ENCODE results near the gene CCNI2.

Gene CCNI2

DNA sequence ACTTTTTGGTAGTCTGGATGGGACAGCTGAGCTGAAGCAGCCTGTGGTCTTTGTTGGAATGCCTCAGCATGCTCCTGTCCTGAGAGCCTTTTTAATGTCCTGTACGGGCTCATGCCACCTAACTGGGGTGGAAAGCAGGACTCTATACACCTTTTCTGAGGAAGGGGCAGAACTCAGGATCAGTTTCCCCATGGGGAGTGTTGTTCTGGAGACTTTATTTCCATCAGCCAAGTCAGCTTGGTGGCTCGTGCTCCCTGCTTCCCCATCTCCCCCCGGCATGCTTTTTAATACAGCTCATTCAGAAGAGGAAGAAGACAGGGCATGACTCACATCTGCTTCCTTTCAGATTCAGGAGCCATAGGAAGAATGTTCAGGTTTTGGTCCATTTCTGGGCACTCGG lies 34.9 kb downstream of the CCNI2 start:
- TF ChIP-seq EZH2phosphoT487 (IDR thresholded peaks at IDR 0.05; ENCODE audit: low read length) (no peak), EZH2 (optimal IDR thresholded peaks at IDR 0.05; ENCODE audit: low read depth, low read length) (no peak)
- TF ChIP-seq, protein P1, sequence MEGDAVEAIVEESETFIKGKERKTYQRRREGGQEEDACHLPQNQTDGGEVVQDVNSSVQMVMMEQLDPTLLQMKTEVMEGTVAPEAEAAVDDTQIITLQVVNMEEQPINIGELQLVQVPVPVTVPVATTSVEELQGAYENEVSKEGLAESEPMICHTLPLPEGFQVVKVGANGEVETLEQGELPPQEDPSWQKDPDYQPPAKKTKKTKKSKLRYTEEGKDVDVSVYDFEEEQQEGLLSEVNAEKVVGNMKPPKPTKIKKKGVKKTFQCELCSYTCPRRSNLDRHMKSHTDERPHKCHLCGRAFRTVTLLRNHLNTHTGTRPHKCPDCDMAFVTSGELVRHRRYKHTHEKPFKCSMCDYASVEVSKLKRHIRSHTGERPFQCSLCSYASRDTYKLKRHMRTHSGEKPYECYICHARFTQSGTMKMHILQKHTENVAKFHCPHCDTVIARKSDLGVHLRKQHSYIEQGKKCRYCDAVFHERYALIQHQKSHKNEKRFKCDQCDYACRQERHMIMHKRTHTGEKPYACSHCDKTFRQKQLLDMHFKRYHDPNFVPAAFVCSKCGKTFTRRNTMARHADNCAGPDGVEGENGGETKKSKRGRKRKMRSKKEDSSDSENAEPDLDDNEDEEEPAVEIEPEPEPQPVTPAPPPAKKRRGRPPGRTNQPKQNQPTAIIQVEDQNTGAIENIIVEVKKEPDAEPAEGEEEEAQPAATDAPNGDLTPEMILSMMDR (IDR thresholded peaks at IDR 0.05; ENCODE audit: low read length), result no peak
- Histone ChIP-seq H3F3A (ENCODE audit: insufficient read depth, low read length) (peaks cover 6% of the 10 kb centered on the region; the same call in 1 of the 2 replicates), H3K27ac (ENCODE audit: low read length) (no peak overlapping the region), H3K4me3 (ENCODE audit: low read length) (no peak overlapping the region), H3K4me1 (ENCODE audit: low read length) (peaks cover 16% of the 10 kb centered on the region), H3K9ac (ENCODE audit: low read length) (no peak overlapping the region), H2AFZ (ENCODE audit: low read length) (no peak overlapping the region), H3K9me2 (replicated peaks; ENCODE audit: insufficient read depth, low read length) (no peaks in the 10 kb centered on the region), H3K36me3 (replicated peaks; ENCODE audit: insufficient read depth, low read length) (no peaks in the 10 kb centered on the region), H3K79me2 (ENCODE audit: low read length) (no peaks in the 10 kb centered on the region), H3K27me3 (replicated peaks; ENCODE audit: insufficient read depth, low read length) (peaks cover 25% of the 10 kb centered on the region), H4K20me1 (ENCODE audit: insufficient read depth, low read length) (no peaks in the 10 kb centered on the region), H3K4me2 (ENCODE audit: low read depth, low read length) (no peak overlapping the region), H3K9me3 (replicated peaks; ENCODE audit: insufficient read depth, low read length) (no peaks in the 10 kb centered on the region)
- no peak for DNase-seq

DNA sequence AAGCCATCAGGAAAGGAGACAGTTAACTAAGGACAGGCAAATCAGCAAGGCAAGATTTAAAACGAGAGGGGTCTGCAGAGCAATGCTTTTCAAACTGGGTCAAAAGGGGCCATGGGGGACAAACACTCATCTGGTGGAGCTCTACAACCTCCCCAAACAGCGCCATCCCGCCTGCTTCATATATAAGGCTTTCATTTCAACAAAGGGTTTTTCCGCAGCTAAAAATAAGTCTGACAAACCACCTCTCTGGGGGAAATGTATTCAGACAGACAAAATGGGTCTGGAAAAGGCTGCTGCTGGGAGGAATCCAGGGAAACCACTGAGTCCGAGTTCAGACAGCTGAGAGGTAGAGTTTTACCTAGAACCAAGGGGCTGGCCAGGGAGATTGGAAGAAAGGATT lies 38.1 kb downstream of the CCNI2 start:
- no peak overlapping the region for H3K4me2 ChIP-seq (ENCODE audit: low read depth, low read length)
- peaks cover 5% of the 10 kb centered on the region; the same call in 1 of the 2 replicates for H3F3A ChIP-seq (ENCODE audit: insufficient read depth, low read length)
- no peak overlapping the region for H3K27ac ChIP-seq (ENCODE audit: low read length)
- H3K9me3 ChIP-seq (replicated peaks; ENCODE audit: insufficient read depth, low read length), result no peaks in the 10 kb centered on the region
- no peaks in the 10 kb centered on the region for H3K9me2 ChIP-seq (replicated peaks; ENCODE audit: insufficient read depth, low read length)
- peaks cover 10% of the 10 kb centered on the region for H3K4me1 ChIP-seq (ENCODE audit: low read length)
- H3K36me3 ChIP-seq (replicated peaks; ENCODE audit: insufficient read depth, low read length), result no peaks in the 10 kb centered on the region
- TF ChIP-seq, protein P1 (IDR thresholded peaks at IDR 0.05; ENCODE audit: low read length), result no peak
- TF ChIP-seq EZH2 (optimal IDR thresholded peaks at IDR 0.05; ENCODE audit: low read depth, low read length), result no peak
- TF ChIP-seq EZH2phosphoT487 (IDR thresholded peaks at IDR 0.05; ENCODE audit: low read length), result no peak
- DNase-seq, result no peak
- H2AFZ ChIP-seq (ENCODE audit: low read length), result no peak overlapping the region
- no peaks in the 10 kb centered on the region for H4K20me1 ChIP-seq (ENCODE audit: insufficient read depth, low read length)
- no peaks in the 10 kb centered on the region for H3K79me2 ChIP-seq (ENCODE audit: low read length)
- H3K27me3 ChIP-seq (replicated peaks; ENCODE audit: insufficient read depth, low read length), result no peaks in the 10 kb centered on the region
- H3K4me3 ChIP-seq (ENCODE audit: low read length), result no peak overlapping the region
- H3K9ac ChIP-seq (ENCODE audit: low read length), result no peak overlapping the region

DNA sequence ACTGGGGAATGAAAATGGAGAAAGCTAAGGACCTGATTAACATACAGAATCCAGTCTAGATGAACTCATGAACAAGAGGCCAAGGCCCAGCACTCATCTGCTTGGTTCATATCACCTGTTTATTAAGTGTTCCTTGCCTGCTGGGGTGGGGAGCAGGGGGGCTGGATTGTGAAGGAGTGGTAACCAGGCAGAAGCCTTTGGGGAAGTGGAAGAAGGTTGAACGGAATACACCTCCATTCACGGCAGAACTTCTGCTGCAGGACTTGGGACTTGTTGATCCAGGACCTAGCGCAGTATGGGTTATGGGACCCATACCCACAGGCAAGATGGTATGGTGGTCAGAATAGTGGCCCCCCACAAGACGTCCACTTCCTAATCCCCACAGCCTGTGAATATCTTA lies 38.6 kb downstream of the CCNI2 start:
- no peak for TF ChIP-seq EZH2phosphoT487 (IDR thresholded peaks at IDR 0.05; ENCODE audit: low read length)
- TF ChIP-seq EZH2 (optimal IDR thresholded peaks at IDR 0.05; ENCODE audit: low read depth, low read length), result no peak
- TF ChIP-seq, protein P1 (IDR thresholded peaks at IDR 0.05; ENCODE audit: low read length), result no peak
- no peak overlapping the region for H3K4me2 ChIP-seq (ENCODE audit: low read depth, low read length)
- H3K27ac ChIP-seq (ENCODE audit: low read length), result no peak overlapping the region
- H3K4me3 ChIP-seq (ENCODE audit: low read length), result no peak overlapping the region
- H3K9ac ChIP-seq (ENCODE audit: low read length), result no peak overlapping the region
- no peak for DNase-seq
- H3F3A ChIP-seq (ENCODE audit: insufficient read depth, low read length), result no peaks in the 10 kb centered on the region
- peaks cover 5% of the 10 kb centered on the region for H3K4me1 ChIP-seq (ENCODE audit: low read length)
- H4K20me1 ChIP-seq (ENCODE audit: insufficient read depth, low read length), result no peaks in the 10 kb centered on the region
- H3K9me2 ChIP-seq (replicated peaks; ENCODE audit: insufficient read depth, low read length), result no peaks in the 10 kb centered on the region
- H3K27me3 ChIP-seq (replicated peaks; ENCODE audit: insufficient read depth, low read length), result no peaks in the 10 kb centered on the region
- no peaks in the 10 kb centered on the region for H3K9me3 ChIP-seq (replicated peaks; ENCODE audit: insufficient read depth, low read length)
- no peak overlapping the region for H2AFZ ChIP-seq (ENCODE audit: low read length)
- no peaks in the 10 kb centered on the region for H3K79me2 ChIP-seq (ENCODE audit: low read length)
- H3K36me3 ChIP-seq (replicated peaks; ENCODE audit: insufficient read depth, low read length), result no peaks in the 10 kb centered on the region
